Osteoblast (primary cell): Measurements from ENCODE around the gene TAC3. TPM values are rescaled to one million over a fixed set of nuclear protein-coding genes. Genes with fewer than 3 reads are reported as not detected.
"Not testable (repeated sequence)": the region's sequence is repeated elsewhere in the genome, so short reads cannot be mapped to it uniquely, and the experiment has no call there.

ENCODE experiments used
- DNase-seq: peaks from one replicate; pipeline ENCODE4 v3.0.0; 2011; ENCODE audit warnings: low spot score, mixed read lengths; ENCODE audit not compliant: insufficient read length; ENCODE audit errors: missing footprints
- H2AFZ ChIP-seq: 2 replicates; pipeline ENCODE4 v1.6.0; 2011; ENCODE audit warnings: mild to moderate bottlenecking, low read length
- H3K27ac ChIP-seq: 2 replicates; pipeline ENCODE4 v1.5.1; 2011; ENCODE audit warnings: mild to moderate bottlenecking, low read depth, low read length, moderate library complexity
- H3K27me3 ChIP-seq: 2 replicates; pipeline ENCODE4 v1.6.0; 2012; ENCODE audit warnings: mild to moderate bottlenecking, control low read depth, inconsistent platforms, low read length, moderate library complexity; ENCODE audit not compliant: insufficient read depth
- H3K36me3 ChIP-seq: 2 replicates; pipeline ENCODE4 v1.5.1; 2011; ENCODE audit warnings: mild to moderate bottlenecking, low read length, control low read depth, moderate library complexity; ENCODE audit not compliant: insufficient read depth
- H3K4me1 ChIP-seq: 2 replicates; pipeline ENCODE4 v1.5.1; 2011; ENCODE audit warnings: mild to moderate bottlenecking, low read length, control low read depth, moderate library complexity; ENCODE audit not compliant: insufficient read depth
- H3K4me2 ChIP-seq: 2 replicates; pipeline ENCODE4 v1.6.0; 2011; ENCODE audit warnings: mild to moderate bottlenecking, low read length; ENCODE audit not compliant: insufficient read depth
- H3K4me3 ChIP-seq: fragments of 200-600 bp; sonication (generic); 3 replicates; pipeline ENCODE4 v1.5.1; 2012; ENCODE audit warnings: mild to moderate bottlenecking, low read length, inconsistent platforms; ENCODE audit not compliant: insufficient read depth
- H3K79me2 ChIP-seq: 2 replicates; pipeline ENCODE4 v1.6.0; 2012; ENCODE audit warnings: mild to moderate bottlenecking, low read length, control low read depth, inconsistent platforms; ENCODE audit not compliant: insufficient read depth
- H3K9me3 ChIP-seq: 2 replicates; pipeline ENCODE4 v1.5.1; 2011; ENCODE audit warnings: low read depth, low read length, control low read depth
- H4K20me1 ChIP-seq: 2 replicates; pipeline ENCODE4 v1.6.0; 2012; ENCODE audit warnings: mild to moderate bottlenecking, low read length, control low read depth; ENCODE audit not compliant: insufficient read depth
- total RNA-seq: library from RNA; depleted of rRNA; stranded (reverse); fragments of >200 nt; gene quantifications from 2 replicates; pipeline ENCODE4 v1.2.3, GENCODE V29; 2012
- TF ChIP-seq, protein P1 (sequence below): IDR thresholded peaks from 2 replicates; pipeline ENCODE4 v1.5.1; 2011; ENCODE audit warnings: mild to moderate bottlenecking, low read depth, low read length, moderate library complexity; ENCODE audit errors: extremely low read depth

Gene TAC3
- total RNA-seq, 1 donor: not detected

DNA sequence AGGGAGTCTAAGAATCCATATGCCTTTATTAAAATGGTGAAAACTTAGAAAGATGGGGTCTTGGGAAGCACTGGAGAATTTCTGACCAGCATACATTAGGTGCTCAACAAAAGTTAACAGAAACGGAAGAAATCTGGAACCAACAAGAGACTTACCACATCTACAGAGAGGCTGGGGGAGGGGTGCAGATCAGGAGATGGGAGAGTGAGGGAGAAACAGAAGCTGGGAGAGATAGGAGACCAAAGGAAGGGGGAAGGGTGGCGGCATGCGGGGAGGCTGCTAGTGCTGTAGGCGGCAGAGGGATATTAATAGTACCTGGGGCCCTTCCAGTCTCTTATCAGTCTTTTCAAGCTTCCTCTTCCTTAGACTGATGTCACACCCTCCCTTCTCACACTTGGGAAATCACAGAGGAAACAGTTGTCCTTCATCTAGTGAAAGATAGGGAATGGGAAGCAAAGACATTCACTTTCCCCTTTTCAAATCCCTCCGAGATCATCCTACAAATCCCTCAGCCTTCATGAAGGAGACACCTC lies 28.1 kb downstream of the TAC3 start:
- peaks cover 11% of the 10 kb centered on the region for H3K27me3 ChIP-seq
- H3K27ac ChIP-seq: no peak overlapping the region
- no peaks in the 10 kb centered on the region for H4K20me1 ChIP-seq
- no peaks in the 10 kb centered on the region for H3K9me3 ChIP-seq
- TF ChIP-seq, protein P1, sequence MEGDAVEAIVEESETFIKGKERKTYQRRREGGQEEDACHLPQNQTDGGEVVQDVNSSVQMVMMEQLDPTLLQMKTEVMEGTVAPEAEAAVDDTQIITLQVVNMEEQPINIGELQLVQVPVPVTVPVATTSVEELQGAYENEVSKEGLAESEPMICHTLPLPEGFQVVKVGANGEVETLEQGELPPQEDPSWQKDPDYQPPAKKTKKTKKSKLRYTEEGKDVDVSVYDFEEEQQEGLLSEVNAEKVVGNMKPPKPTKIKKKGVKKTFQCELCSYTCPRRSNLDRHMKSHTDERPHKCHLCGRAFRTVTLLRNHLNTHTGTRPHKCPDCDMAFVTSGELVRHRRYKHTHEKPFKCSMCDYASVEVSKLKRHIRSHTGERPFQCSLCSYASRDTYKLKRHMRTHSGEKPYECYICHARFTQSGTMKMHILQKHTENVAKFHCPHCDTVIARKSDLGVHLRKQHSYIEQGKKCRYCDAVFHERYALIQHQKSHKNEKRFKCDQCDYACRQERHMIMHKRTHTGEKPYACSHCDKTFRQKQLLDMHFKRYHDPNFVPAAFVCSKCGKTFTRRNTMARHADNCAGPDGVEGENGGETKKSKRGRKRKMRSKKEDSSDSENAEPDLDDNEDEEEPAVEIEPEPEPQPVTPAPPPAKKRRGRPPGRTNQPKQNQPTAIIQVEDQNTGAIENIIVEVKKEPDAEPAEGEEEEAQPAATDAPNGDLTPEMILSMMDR: no peak
- H2AFZ ChIP-seq: no peak overlapping the region
- no peak overlapping the region for H3K4me2 ChIP-seq
- no peaks in the 10 kb centered on the region for H3K36me3 ChIP-seq
- no peak overlapping the region for H3K4me3 ChIP-seq
- H3K4me1 ChIP-seq: no peaks in the 10 kb centered on the region
- no peaks in the 10 kb centered on the region for H3K79me2 ChIP-seq
- DNase-seq: no peak

DNA sequence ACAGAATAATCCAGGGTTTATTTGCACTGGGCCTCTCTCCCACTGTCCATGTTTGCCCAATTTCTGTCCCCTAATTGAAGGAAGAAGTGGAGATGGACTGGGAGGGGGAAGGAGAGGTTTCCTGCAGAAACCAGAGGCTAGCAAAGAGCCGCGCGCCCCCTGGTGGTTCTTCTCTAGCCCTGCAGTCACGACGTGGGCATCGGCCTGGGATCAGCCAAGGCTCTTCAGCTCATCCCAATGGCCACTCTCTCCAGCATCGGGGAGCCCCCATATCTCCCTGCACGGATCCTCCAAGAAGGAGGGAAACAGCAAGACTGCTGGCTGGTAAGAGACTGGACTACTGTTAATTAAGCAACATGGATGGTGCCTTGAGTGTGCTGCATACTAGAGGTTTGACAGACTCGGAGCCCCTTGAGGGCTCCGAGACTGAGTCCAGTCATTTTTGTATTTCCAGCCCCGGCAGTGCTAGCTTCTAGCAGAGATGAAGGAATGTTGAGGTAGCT lies 28.7 kb downstream of the TAC3 start:
- Histone ChIP-seq H3K27ac (no peak overlapping the region), H3K9me3 (no peaks in the 10 kb centered on the region), H2AFZ (no peak overlapping the region), H3K27me3 (peaks cover 11% of the 10 kb centered on the region), H3K4me3 (no peak overlapping the region), H3K79me2 (no peaks in the 10 kb centered on the region), H3K4me1 (no peaks in the 10 kb centered on the region), H3K4me2 (no peak overlapping the region), H4K20me1 (no peaks in the 10 kb centered on the region), H3K36me3 (no peaks in the 10 kb centered on the region)
- DNase-seq: peak; percentile 92
- TF ChIP-seq, protein P1: peak; percentile 95

DNA sequence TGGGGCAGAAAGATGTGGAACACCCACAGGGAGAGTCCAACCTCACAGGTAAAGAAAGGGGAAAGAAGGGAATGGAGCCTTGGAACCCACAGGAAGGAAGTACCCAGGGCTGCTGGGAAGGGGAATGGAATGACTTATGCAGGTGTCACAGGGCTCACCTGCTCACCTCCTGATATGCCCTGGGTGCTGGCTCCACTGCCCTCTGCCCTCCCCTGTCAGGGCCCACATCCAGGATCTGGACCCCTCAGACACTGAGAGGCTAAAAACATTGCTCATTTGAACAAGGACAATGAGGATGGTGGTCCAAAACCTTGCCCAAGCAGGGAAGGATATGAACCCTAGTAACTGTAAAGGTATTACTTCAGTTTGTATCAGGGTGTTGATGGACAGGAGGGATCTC lies 29.3 kb downstream of the TAC3 start:
- Histone ChIP-seq H3K27ac (no peak overlapping the region), H3K36me3 (no peaks in the 10 kb centered on the region), H3K27me3 (peaks cover 11% of the 10 kb centered on the region), H3K4me1 (no peaks in the 10 kb centered on the region), H3K4me2 (no peak overlapping the region), H3K79me2 (no peaks in the 10 kb centered on the region), H4K20me1 (no peaks in the 10 kb centered on the region), H2AFZ (no peak overlapping the region), H3K9me3 (no peaks in the 10 kb centered on the region), H3K4me3 (no peak overlapping the region)
- TF ChIP-seq, protein P1: no peak
- DNase-seq: no peak

DNA sequence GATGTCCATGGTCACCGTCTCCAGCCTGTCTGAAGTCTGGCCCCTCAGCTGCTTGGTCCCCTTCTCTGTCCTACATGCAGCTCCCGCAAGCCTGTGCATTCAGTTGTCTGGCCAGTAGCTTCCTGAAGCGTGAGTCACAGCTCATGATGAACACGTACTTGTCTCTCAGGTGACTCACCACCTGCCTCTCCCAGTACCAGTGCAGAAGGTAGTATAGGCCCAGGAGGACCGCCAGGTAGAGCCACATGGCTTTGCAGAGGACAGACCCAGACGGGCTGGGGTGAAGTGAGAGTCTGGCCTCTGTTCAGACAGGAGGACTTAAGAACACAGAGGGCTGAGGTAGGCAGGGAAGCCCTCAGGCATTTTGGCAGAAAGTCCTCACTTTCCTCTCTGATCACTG lies 30.6 kb downstream of the TAC3 start:
- H3K4me3 ChIP-seq, H2AFZ ChIP-seq, DNase-seq, H3K27me3 ChIP-seq, H3K36me3 ChIP-seq, H3K9me3 ChIP-seq, H4K20me1 ChIP-seq, H3K27ac ChIP-seq, H3K4me2 ChIP-seq, H3K79me2 ChIP-seq, H3K4me1 ChIP-seq: not testable (repeated sequence)
